ENCODE results near the gene BAHD1.

BAHD1 gene

DNA sequence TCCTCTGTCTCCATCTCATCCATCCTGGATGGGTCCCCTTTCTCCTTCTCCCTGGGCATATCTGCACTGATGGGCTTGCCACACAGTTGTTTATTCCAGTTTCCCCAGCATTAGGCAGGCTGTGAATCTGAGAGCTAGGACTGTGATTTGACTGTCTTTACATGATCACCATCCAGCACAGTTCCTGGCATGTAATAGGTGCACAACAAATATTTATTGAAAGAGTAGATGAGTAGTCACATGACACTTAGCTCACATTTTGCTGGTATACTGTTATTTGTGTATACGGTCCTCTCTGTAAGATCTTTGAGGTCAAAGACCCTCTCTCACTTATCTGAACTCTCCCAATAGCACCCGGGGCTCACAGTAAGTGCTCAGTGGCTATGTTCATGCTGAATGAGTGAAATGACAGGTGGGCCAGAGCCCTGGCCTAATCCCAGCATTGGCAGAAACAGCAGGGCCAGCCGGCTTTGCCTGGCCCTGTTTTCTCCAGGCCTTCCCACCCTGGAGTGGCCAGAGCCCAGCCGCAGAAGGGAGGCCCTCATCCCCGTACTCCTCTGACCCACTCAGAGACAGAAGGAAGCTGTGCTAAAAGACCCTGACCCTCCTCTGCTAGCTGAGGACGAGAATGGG, 16.2 kb upstream of the BAHD1 start:
- H3K9me3 ChIP-seq (ENCODE audit: control insufficient read depth, low read length) = no peaks in the 10 kb centered on the region
- H3K27ac ChIP-seq (ENCODE audit: insufficient read depth, low read length, poor library complexity, severe bottlenecking) = no peak overlapping the region
- no peak overlapping the region for H3K4me3 ChIP-seq (ENCODE audit: insufficient read depth, low read depth, low read length, poor library complexity, severe bottlenecking)
- H3K4me1 ChIP-seq (ENCODE audit: control insufficient read depth, insufficient read depth, low read length, poor library complexity, severe bottlenecking) = peaks cover 6% of the 10 kb centered on the region
- no peak for DNase-seq
- no peaks in the 10 kb centered on the region for H3K27me3 ChIP-seq (replicated peaks; ENCODE audit: control insufficient read depth, insufficient read depth, low read length, poor library complexity, severe bottlenecking)
- H3K36me3 ChIP-seq (ENCODE audit: control insufficient read depth, insufficient read depth, low read length) = no peaks in the 10 kb centered on the region

DNA sequence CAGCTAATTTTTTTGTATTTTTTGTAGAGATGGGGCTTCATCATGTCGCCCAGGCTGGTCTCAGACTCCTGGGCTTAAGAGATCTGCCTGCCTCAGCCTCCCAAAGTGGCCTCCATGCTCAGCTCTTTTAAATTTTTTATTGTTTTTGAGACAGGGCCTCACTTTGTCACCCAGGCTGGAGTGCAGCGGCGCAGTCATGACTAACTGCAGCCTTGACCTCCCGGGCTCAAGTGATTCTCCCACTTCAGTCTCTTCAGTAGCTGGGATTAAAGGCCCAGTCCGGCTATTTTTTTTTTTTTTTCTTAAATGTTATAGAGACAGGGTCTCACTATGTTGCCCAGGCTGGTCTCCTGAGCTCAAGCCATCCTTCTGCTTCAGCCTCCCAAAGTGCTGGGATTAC, 15.1 kb upstream of the BAHD1 start:
- no peaks in the 10 kb centered on the region for H3K9me3 ChIP-seq (ENCODE audit: control insufficient read depth, low read length)
- no peak for DNase-seq
- H3K27ac ChIP-seq (ENCODE audit: insufficient read depth, low read length, poor library complexity, severe bottlenecking) = no peak overlapping the region
- no peak overlapping the region for H3K4me3 ChIP-seq (ENCODE audit: insufficient read depth, low read depth, low read length, poor library complexity, severe bottlenecking)
- H3K4me1 ChIP-seq (ENCODE audit: control insufficient read depth, insufficient read depth, low read length, poor library complexity, severe bottlenecking) = peaks cover 6% of the 10 kb centered on the region
- no peaks in the 10 kb centered on the region for H3K27me3 ChIP-seq (replicated peaks; ENCODE audit: control insufficient read depth, insufficient read depth, low read length, poor library complexity, severe bottlenecking)
- no peaks in the 10 kb centered on the region for H3K36me3 ChIP-seq (ENCODE audit: control insufficient read depth, insufficient read depth, low read length)

DNA sequence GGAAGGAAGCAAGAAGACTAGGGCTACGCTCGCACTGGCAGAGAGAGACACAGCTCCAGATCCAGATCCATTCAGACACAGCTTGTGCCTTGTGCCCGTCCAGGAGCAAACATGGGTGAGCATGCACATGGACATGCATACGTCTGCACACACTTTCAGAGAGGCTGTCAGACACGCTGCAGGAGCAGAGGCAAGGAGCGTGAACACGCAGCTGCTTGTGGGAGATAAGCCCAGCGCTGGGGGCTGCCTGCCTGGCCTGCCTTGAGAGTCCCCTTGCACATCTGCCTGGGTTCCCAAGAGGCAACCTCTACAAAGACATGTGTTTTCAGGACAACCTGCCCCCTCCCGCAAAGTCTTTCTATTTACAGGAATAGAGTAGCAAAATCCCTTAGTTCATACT, 13.6 kb upstream of the BAHD1 start:
- no peaks in the 10 kb centered on the region for H3K36me3 ChIP-seq (ENCODE audit: control insufficient read depth, insufficient read depth, low read length)
- H3K4me3 ChIP-seq (ENCODE audit: insufficient read depth, low read depth, low read length, poor library complexity, severe bottlenecking) = no peak overlapping the region
- H3K9me3 ChIP-seq (ENCODE audit: control insufficient read depth, low read length) = no peaks in the 10 kb centered on the region
- DNase-seq = no peak
- H3K27me3 ChIP-seq (replicated peaks; ENCODE audit: control insufficient read depth, insufficient read depth, low read length, poor library complexity, severe bottlenecking) = no peaks in the 10 kb centered on the region
- no peaks in the 10 kb centered on the region for H3K4me1 ChIP-seq (ENCODE audit: control insufficient read depth, insufficient read depth, low read length, poor library complexity, severe bottlenecking)
- no peak overlapping the region for H3K27ac ChIP-seq (ENCODE audit: insufficient read depth, low read length, poor library complexity, severe bottlenecking)

DNA sequence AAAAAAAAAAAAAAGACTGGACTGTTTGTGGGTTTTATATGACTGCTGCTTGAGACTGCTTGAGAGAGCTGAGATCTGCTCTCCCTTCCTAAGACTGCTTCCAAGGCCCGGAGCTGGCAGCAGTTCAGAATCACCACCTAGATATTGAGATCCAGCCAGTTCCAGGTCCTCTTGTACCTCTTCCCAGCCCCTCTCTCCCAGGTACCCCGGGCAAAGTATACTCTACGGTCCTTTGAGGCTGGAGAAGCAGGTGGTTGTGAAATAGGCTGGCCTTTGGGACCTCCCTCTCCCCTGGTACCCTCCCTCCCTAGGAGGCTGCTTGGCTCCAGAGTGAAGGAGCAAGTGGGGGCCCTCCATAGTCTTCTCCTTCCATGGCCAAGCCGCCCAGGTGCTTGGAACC, 12.6 kb upstream of the BAHD1 start:
- DNase-seq = no peak

DNA sequence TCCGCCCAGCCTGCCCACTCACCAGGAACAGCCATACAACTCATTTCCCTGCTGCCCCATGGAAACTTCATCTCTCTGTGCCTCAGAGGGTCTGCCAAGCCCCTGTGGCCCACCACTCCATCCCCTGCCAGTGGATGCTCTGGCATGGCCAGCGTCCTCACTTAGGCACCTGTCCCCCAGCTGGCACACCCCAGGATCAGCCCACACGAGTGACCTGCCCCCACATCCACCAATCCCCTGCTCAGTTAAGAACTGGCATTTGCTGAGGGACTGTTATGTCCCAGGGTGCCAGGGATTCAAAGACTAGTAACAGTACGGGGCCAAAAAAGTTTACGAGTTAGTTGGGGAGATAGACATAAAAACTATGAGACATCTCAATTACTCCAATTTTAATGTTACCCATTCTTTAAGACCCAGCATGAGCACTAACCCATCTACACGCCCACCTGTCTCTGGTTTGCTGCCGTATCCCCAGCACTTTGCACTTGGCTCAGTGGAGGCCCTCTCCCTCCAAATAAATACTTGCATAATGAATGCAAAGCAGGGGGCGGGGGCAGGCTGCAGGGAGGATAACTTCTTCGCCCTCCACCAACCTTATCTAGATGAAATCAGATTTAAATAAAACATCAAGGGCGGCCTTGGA, 11.6 kb upstream of the BAHD1 start:
- DNase-seq = no peak
- Histone ChIP-seq H3K4me3 (ENCODE audit: insufficient read depth, low read depth, low read length, poor library complexity, severe bottlenecking) (no peak overlapping the region), H3K27me3 (replicated peaks; ENCODE audit: control insufficient read depth, insufficient read depth, low read length, poor library complexity, severe bottlenecking) (no peaks in the 10 kb centered on the region)

More for the DNA sequence above, 12.6 kb upstream of the BAHD1 start:
- no peaks in the 10 kb centered on the region for H3K9me3 ChIP-seq (ENCODE audit: control insufficient read depth, low read length)
- H3K27me3 ChIP-seq (replicated peaks; ENCODE audit: control insufficient read depth, insufficient read depth, low read length, poor library complexity, severe bottlenecking) = no peaks in the 10 kb centered on the region
- no peak overlapping the region for H3K4me3 ChIP-seq (ENCODE audit: insufficient read depth, low read depth, low read length, poor library complexity, severe bottlenecking)
- no peaks in the 10 kb centered on the region for H3K36me3 ChIP-seq (ENCODE audit: control insufficient read depth, insufficient read depth, low read length)
- H3K27ac ChIP-seq (ENCODE audit: insufficient read depth, low read length, poor library complexity, severe bottlenecking) = no peak overlapping the region
- H3K4me1 ChIP-seq (ENCODE audit: control insufficient read depth, insufficient read depth, low read length, poor library complexity, severe bottlenecking) = no peaks in the 10 kb centered on the region

DNA sequence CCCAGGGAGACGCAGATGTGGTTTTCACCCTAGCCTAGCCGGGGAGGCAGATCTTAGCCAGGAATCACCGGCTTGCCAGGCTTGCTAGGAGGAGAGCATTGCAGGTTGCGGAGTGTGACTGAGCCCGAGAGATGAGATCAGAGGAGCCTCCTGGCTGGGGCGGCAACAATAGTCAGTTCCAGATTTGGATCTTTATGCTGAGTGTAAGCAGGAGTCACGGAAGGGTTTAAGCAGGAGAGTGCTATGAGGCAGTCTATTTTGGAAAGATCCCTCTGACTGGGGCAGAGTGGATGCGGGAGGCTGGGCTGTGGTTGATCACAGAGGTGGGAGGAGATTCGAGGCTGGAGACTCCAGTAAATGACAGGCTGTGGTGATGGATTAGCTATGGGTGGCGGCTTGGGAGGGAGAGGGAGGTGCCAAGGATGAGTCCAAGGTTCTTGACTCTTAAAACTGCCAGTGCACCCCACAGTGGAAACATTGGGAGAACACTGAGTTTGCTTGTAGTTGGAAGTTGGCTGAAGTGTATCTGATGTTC, 10.4 kb upstream of the BAHD1 start:
- no peak overlapping the region for H3K4me3 ChIP-seq (ENCODE audit: insufficient read depth, low read depth, low read length, poor library complexity, severe bottlenecking)
- no peak overlapping the region for H3K27ac ChIP-seq (ENCODE audit: insufficient read depth, low read length, poor library complexity, severe bottlenecking)
- no peak for DNase-seq
- H3K27me3 ChIP-seq (replicated peaks; ENCODE audit: control insufficient read depth, insufficient read depth, low read length, poor library complexity, severe bottlenecking) = no peaks in the 10 kb centered on the region
- H3K4me1 ChIP-seq (ENCODE audit: control insufficient read depth, insufficient read depth, low read length, poor library complexity, severe bottlenecking) = peaks cover 1% of the 10 kb centered on the region
- H3K36me3 ChIP-seq (ENCODE audit: control insufficient read depth, insufficient read depth, low read length) = no peaks in the 10 kb centered on the region
- H3K9me3 ChIP-seq (ENCODE audit: control insufficient read depth, low read length) = no peaks in the 10 kb centered on the region

More for the DNA sequence above, 11.6 kb upstream of the BAHD1 start:
- Histone ChIP-seq H3K36me3 (ENCODE audit: control insufficient read depth, insufficient read depth, low read length) (no peaks in the 10 kb centered on the region), H3K27ac (ENCODE audit: insufficient read depth, low read length, poor library complexity, severe bottlenecking) (no peak overlapping the region), H3K9me3 (ENCODE audit: control insufficient read depth, low read length) (no peaks in the 10 kb centered on the region), H3K4me1 (ENCODE audit: control insufficient read depth, insufficient read depth, low read length, poor library complexity, severe bottlenecking) (no peaks in the 10 kb centered on the region)

DNA sequence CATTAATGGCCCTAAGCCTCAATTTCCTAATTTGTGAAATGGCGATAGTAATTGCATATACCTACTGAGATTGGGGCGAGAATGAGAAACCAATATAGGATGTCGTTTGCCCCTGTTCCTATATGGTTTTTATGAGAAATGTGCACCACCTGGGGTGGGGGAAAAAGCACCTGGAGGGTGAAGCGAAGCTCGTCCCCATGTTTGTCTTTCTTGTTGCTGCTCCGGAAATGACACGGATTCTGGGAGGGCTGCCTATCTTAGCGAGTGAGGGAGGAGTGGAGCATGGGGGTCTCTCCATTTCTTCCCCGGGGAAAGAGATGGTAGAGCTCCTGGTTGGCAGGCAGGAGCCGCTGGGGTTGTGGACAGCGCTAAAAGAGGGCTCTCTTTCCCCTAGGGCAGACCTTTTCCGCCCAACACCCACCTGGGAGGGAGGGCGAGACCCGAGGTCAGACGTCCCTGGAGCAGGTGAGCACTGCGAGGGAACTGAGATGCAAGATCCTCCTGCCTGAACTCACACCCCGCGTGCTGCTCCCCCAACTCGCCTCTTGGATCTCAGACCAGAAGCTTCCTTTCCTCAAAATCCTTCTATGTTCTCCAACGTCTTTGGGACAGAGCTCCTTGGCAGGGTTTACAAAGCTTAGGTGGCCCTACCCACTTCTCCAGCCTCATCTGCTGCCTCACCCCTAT, 5.6 kb upstream of the BAHD1 start:
- no peak for DNase-seq
- Histone ChIP-seq H3K4me3 (ENCODE audit: insufficient read depth, low read depth, low read length, poor library complexity, severe bottlenecking) (no peak overlapping the region), H3K4me1 (ENCODE audit: control insufficient read depth, insufficient read depth, low read length, poor library complexity, severe bottlenecking) (peaks cover 33% of the 10 kb centered on the region), H3K9me3 (ENCODE audit: control insufficient read depth, low read length) (no peaks in the 10 kb centered on the region), H3K27ac (ENCODE audit: insufficient read depth, low read length, poor library complexity, severe bottlenecking) (no peak overlapping the region), H3K27me3 (replicated peaks; ENCODE audit: control insufficient read depth, insufficient read depth, low read length, poor library complexity, severe bottlenecking) (peaks cover 8% of the 10 kb centered on the region), H3K36me3 (ENCODE audit: control insufficient read depth, insufficient read depth, low read length) (no peaks in the 10 kb centered on the region)

DNA sequence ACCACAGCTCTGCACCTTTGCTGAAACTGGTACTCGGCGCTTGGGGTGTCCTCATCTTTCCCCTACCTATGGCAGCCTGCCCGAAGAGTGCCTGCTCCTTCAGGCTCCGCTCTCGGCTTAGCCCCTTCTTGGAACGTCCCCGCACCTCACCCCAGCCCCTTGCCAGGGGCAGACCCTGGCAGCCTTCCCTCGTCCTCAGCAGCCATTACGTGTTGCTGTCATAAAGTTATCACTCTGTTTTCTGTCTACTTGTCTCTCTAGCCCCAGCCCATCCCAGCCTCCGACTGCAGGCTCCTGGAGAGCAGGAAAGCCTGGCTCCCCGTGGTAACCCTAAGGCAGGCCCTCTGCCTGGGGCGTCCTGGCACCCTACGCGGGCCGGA, 5.1 kb upstream of the BAHD1 start:
- Histone ChIP-seq H3K36me3 (ENCODE audit: control insufficient read depth, insufficient read depth, low read length) (no peaks in the 10 kb centered on the region), H3K27ac (ENCODE audit: insufficient read depth, low read length, poor library complexity, severe bottlenecking) (no peak overlapping the region), H3K4me1 (ENCODE audit: control insufficient read depth, insufficient read depth, low read length, poor library complexity, severe bottlenecking) (peaks cover 35% of the 10 kb centered on the region), H3K9me3 (ENCODE audit: control insufficient read depth, low read length) (no peaks in the 10 kb centered on the region), H3K27me3 (replicated peaks; ENCODE audit: control insufficient read depth, insufficient read depth, low read length, poor library complexity, severe bottlenecking) (peaks cover 8% of the 10 kb centered on the region), H3K4me3 (ENCODE audit: insufficient read depth, low read depth, low read length, poor library complexity, severe bottlenecking) (peak overlapping the region; percentile 50)
- DNase-seq = no peak

DNA sequence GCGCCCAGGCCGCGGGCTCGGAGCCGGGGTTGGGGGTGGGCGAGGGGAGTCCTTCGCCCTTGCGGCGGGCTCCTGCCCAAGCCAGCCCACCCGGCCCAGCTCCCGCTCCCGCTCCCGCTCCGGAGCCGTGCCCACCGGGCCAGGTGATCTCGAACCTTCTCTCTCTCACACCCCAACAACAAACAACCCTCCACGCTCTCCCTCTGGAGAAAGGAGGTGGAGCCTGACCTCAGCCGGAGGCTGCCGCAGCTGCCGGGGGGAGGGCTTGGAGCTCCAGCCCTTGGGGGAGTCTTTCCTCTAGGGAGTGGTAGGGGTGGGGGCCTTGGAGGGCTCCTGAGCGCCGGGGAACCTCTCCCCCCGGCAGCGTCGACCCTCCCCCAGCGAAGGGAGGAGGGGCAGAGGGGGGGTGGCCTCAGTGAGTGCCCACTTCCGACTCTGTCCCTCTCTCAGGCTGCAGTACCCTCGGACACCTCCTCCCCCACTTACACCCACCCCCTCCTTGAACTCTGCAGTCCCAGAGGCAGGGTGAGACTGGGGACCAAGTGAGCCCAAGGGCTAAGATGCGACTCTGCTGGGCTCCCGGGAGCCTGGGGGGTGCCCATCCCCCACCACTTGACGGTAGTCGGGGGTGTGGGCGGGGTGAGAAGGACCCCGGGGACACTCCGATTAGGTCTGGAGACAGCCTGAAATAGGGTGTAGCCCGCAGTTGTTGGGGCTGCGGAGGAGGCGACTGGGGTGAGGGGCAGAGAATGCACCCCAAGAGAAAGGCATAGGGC, 4.4 kb upstream of the BAHD1 start:
- peak overlapping the region; percentile 50 for H3K4me3 ChIP-seq (ENCODE audit: insufficient read depth, low read depth, low read length, poor library complexity, severe bottlenecking)
- H3K27ac ChIP-seq (ENCODE audit: insufficient read depth, low read length, poor library complexity, severe bottlenecking) = no peak overlapping the region
- DNase-seq = no peak
- H3K4me1 ChIP-seq (ENCODE audit: control insufficient read depth, insufficient read depth, low read length, poor library complexity, severe bottlenecking) = peaks cover 35% of the 10 kb centered on the region
- H3K27me3 ChIP-seq (replicated peaks; ENCODE audit: control insufficient read depth, insufficient read depth, low read length, poor library complexity, severe bottlenecking) = peaks cover 8% of the 10 kb centered on the region
- H3K36me3 ChIP-seq (ENCODE audit: control insufficient read depth, insufficient read depth, low read length) = no peaks in the 10 kb centered on the region
- no peaks in the 10 kb centered on the region for H3K9me3 ChIP-seq (ENCODE audit: control insufficient read depth, low read length)

Measured in effector memory CD4-positive, alpha-beta T cell (primary cell).